T-helper 1 cell (primary cell): ENCODE results near the gene OPN4.

Experiments
- DNase-seq, 5 donors: peaks; one replicate each; pipeline ENCODE4 v3.0.0-alpha.2; 2012 to 2020

The OPN4 gene

DNA sequence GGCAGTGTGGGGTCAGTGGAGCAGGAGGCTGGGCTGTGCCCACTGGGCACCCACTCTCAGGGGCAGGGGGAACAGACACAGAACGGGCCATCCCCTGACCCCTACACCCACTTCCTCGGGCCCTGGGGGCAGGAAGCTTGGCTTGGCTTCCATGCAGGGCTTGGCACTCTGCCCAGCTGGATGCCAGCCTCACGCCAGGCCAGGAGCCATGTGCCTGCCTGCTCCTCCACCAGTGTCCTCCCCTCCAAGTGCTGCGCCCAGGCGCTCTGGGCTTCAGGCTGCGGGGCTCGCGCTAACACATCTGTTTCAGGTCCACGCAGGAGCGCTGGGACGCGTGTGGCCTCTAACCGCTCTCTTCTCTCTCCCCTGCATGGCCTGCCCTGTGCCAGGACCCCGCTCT lies 26.7 kb downstream of the OPN4 start:
- no peak for DNase-seq

DNA sequence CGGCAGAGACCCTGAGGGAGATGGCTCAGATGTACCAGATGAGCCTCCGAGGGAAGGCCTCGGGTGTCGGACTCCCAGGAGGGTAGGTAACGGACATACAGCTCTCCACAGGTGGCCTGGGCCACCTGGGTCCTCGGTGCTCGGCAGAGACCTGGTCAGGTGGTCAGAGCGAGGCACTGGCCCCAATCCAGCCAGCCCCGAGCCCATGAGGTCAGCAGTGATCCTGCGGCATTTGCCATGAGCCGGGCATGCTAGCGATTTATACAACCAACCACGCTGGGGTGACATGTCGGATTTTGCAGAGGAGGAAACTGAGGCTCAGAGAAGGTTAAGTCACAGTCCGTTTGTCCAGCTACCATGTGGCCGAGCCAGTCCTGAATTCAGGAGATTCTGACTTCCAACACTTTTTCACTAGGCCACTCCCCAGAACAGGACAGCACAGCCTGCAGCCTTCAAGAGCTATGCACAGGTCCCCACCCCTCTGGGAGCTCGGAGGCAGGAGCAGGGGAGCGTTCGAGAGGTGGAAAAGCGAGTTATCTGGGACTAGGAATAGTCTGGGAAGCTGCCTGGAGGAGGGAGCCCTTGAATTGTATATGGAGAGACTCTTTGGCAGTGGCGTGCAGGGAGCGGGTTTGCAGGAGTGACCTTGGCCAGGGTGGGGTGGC lies 27.5 kb downstream of the OPN4 start:
- no peak for DNase-seq

DNA sequence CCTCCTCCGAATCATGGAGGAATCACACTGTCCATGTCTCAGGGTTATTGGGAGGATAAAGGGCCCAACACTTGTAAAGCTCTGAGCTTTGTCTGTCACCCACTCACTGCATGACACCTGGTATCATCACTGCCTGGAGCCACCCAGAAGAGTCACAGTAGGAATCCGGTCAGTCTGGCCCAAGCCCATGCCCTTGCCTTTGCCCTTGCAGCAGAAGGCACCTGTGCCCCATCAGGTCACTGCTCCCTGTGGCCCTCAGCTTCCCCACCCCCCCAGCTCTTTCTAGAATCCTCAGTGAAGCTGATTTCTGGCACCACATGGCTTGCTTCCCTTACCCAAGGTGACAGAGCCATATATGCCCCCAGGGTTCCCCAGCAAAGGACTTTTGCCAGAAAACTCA lies 28.3 kb downstream of the OPN4 start:
- DNase-seq: no peak

DNA sequence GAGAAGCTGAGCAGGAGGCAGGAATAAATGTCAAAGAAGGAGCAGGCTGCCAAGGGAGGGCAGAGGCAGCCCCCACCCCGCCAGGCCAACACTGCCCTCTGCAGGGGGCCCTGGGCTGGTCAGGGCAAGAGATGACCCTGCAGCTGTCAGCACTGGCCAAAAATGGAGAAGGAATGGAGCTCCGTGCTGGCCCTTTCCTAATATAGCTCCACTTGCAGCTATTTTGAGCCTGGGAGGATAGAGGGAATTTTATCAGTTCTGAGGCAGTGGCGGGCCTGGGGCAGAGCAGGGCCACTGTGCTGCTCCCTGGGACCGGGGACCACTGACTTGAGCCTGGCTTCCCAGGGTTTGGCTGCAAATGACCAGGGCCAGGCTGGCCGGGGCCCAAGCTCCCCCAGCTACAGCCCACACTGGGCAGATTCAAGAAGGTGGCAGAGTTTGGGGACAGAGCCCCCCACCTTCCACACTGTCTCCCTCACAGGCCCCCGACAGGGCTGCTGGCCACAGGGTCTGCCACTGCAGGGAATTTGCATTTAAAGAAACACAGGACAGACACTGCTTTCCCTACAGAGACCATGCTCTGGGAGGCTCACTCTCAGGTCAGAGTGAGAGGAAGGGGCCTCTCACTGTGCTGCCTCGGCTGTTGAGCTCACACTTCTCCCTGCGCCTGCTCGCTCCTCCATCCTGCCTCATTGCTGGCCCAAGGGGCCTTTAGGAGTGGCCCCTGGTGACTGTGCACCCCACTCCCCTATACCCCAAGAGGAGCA lies 30.2 kb downstream of the OPN4 start:
- DNase-seq: no peak

DNA sequence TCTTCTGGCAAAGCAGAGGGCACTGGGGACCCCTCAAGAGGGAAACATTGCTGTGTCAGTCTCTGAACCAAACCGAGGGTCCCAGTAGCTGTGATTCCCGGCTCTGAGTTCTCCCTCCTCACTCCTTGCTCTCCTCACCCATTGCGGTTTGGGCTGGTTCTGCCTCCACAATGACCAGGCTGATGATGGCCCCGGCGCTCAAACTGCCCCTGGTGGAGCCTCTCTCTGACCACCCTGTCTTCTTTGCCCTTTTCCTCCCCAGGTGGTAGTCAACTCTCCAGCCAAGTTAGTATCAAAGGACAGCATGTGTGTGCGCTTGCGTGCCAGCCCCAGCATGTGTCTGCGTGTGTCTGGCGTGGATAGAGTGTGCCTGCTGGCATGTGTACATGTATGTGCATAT lies 31.1 kb downstream of the OPN4 start:
- no peak for DNase-seq

DNA sequence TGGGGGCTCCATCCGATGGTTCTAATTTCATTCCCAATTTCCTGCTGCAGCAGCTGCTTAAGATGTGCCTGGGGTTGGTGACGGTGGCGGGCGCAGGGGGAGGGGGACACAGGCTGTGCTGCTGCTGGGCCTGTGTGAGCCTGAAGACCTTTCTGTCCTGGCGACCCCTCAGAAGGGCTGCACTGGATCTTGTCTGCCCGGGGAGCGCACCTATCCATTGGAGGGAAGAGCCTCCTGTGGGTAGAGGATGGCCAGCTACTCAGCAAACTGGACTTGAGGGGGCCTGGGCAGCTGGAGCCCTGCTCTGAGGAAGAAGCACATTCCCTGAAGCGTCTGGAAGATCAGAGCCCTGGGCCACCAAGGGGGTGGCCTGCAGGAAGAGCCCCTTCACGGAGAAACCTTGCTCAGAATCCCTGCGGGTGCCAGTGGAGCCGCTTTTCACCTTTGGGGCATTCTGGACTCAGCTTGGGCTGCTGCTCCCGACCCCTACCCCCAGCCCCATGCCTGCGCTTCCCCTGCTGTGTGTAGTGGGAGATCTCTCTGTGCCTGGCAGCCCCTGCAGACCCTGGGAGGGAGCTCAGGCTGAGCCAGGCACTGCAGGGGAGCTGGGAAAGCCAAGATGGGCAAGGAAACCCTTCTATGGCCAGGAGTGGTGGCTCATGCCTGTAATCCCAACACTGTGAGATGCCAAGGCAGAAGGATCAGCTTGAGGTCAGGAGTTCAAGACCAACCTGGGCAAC lies 31.7 kb downstream of the OPN4 start:
- DNase-seq: no peak

DNA sequence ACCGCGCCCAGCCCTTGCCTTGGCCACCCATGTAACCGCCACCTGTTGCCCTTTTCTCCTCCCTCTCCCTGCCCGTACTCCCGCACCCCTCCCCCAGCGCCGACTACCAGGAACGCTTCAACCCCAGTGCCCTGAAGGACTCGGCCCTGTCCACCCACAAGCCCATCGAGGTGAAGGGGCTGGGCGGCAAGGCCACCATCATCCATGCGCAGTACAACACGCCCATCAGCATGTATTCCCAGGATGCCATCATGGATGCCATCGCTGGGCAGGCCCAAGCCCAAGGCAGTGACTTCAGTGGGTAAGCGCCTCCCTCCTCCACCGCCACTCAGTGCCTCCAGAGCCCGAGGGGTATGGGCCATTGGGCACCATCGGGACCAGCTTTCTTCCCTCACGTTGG lies 32.6 kb downstream of the OPN4 start:
- DNase-seq: no peak

DNA sequence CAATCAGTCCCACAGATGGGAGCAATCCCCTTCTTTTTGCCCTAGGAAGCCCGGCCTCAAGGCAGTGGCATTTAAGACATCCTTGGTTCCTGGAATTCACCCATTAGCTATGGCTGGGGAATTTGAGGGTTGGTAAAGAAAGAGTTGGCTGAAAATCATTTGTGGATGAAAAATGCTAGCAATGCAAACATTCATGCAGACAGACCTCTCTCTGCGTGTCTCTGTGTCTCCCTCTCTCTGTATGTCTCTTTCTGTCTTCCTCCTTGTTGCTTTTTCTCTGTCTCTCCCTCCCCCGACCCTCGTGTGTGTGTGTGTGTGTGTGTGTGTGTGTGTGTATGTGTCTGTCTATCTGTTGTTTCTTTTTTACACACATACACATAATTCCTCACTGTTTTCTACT lies 33.4 kb downstream of the OPN4 start:
- no peak for DNase-seq

DNA sequence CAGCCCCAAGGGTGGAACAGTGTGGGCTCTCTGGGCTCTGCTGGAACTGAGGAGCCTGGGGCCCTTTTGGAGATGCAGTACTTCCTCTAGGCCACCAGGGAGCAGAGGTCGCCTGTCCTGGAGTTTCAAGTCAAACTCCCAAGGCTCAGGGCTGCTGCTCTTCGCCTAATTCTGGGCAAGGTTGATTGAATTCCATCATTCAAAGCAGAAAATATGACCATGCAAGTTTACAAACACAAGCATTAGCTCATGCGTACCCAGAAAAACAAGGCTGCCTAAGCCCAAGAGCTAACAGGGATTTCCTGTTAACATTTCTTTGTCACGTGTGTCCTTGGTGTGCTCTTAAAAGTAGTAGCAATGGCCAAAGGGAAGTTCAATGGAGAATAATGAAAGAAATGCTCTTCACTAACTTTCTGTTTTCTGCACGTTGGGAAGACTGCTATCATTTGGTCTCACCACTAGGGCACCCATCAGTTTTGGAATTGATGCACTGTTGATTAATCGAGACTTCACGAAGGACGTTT lies 34.1 kb downstream of the OPN4 start:
- DNase-seq: peak in 3 of 5 donors; percentile 27 to 45 (median 43)

DNA sequence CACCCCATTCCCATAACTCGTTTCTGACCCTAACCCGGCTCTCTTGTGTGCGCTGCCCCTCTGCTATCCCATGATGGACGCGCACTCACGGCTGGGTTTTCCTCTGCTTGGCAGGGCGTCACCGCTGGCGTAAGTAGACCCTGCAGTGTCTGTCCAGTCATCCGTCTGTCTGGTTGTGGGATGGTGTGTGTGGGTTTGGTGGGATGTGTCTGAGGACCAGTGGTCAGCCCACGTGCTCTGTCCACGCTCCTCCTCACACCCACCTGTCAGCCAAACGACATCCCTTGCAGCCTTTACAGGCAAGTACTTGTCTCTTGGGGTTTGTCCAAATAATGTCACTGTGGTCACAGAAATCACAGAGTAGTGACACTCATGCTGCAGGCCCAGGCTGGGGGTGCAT lies 34.8 kb downstream of the OPN4 start:
- no peak for DNase-seq

DNA sequence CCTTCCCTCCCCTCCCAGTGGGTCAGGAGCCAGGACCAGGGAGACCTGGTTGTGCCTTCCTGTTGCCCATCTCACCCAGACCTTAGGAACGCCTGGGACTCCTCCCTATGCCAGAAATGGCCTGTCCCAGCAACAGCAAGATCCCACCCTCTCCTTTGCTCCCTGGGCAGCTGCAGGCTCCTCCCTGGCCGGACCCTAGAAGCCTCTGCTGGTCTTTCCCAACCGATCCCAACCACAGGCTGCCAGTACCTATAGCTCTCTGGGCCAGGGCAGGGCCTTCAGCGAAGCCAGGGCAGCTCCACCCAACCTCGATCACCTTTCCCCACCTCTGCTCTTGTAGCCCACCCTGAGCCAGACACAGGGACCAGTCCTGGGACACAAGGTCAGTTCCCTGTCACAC lies 35.9 kb downstream of the OPN4 start:
- DNase-seq: no peak

DNA sequence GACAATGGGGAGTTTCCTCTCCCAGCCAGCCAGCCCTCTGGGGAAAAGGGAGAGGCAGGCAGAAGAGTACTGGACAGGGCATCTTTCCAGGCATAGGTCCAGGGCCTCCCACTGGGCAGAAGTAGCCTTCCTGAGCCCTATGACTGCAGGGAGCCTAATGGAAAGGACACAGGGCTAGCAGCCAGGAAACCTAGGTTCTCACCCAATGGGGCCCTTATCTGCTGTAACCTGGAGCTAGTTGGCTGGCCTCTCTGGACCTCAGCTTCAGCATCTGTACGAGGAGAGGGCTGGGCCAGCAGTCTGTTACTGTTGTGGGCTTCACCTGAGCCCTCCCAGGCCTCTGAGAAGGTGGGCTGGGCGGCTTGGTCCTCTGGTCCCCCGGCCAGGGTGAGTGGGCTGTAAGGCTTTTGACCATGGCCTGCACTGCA lies 36.3 kb downstream of the OPN4 start:
- no peak for DNase-seq

DNA sequence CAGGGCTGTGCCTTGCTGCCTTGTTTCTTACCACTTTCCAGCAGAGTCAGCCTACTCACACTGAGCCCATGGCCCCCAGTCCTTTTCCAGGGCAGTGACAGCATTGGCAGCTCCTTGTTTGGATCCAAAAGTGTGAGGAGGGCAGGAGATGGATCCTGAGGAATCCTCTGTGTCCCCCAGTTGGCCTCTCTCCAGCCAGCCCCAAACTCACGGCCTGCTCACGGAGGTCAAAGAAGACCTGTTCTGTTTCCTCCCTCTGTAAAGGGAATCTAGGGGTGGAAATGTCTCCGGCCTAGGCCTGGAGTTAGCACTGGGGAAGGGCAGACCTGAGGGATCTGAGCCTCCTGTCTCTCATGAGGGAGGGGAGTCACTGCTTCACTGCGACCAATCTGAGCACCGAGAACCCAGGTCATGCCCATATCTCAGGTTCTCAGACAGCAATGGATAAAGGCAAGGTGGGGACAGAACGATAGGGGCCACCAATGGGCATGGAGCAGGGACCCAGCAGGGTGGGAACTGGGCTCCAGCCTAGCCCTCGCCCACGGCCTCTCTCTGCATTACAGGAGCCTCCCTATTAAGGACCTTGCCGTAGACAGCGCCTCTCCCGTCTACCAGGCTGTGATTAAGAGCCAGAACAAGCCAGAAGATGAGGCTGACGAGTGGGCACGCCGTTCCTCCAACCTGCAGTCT lies 37.1 kb downstream of the OPN4 start:
- no peak for DNase-seq

DNA sequence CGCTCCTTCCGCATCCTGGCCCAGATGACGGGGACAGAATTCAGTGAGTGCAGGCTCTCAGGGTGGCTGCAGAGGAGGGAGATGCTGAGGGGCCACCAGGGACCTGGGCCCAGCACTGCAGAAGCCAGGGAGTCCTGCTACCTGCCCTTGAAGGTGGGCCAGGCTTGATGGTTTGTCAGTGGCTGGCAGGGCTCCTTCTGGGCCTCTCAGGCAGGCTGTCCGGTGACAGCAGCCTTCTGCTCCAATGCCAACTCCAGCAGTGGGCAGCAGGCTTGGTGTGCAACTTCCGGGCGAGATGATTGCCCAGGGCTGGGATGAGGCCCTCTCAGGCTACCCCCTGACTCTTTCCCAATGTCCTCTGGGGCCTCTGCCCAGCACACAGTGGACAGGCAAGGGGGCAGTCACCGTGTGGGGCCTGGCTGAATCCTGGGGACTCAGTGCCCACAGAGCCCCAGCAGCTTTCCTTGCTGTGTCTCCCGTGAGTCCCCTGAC lies 37.7 kb downstream of the OPN4 start:
- DNase-seq: no peak

DNA sequence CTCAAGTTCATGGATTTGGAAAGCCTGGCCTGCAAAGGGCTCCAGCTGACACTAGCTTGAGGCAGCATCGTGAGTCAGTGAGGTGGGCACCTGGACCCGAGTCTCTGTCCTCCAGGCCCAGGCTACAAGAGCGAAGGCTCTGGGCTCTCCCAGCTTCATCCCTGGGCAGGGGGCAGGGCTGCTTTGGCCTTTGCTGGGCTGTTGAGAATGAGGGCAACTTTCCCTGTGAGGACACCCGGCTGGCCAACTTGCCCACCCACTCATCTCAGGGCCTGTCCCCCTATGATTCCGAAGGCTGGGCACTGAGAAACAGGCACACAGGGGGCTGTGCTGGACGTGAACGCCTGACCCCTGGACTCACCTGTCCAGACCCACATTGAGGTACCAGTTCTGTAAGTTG lies 38.3 kb downstream of the OPN4 start:
- DNase-seq: no peak

DNA sequence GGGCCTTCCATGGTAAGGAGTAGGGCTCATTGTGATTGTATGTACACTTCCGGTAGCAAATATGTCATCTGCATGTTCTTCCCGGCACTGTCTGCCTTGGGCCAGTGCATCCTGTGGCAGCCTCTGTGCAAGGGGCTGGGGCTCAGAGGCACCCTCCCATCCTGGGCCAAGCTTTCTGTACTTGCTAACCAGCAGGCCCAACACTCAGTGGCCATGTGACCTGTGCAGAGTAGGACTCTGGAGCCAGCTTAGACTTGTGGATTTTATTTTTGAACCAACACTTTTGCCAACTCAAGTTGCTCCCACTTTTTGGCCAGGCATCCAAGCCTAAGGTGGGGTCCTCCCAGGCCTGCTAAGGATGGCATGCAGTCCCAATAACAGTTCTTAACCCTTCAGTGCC lies 38.9 kb downstream of the OPN4 start:
- no peak for DNase-seq

DNA sequence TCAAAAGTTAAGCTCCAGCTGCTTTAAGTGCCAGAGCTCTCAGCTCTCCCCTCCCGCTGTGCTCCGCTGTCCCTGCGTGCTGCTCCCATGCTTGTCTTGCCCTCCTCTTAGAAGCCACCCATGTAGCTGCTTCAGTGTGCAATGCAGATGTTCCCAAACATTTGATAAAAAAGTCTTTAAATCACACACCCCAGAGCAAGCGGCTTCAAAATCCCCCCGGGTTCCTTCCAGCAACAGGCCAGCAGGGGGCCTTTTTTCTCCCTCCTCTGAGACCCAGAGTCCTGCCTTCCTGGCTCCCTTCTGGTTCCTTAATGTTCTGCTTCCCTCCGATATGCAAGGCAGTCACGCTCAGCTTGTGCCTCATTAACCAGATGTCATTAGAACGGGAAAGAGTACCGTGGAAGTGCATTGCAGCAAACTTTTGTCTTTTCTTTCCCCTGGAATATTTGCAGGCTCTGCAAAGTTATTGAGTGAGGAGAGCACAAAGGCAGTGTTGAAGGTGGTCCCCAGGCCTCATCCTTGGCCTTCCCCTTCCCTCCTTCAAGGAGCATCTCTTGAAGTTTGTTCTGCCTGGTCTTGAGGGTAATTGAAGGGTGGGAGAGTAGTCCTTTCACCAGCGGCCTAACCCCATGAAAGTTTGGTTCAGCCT lies 39.5 kb downstream of the OPN4 start:
- peak in 2 of 5 donors; percentile 14 to 17 for DNase-seq

DNA sequence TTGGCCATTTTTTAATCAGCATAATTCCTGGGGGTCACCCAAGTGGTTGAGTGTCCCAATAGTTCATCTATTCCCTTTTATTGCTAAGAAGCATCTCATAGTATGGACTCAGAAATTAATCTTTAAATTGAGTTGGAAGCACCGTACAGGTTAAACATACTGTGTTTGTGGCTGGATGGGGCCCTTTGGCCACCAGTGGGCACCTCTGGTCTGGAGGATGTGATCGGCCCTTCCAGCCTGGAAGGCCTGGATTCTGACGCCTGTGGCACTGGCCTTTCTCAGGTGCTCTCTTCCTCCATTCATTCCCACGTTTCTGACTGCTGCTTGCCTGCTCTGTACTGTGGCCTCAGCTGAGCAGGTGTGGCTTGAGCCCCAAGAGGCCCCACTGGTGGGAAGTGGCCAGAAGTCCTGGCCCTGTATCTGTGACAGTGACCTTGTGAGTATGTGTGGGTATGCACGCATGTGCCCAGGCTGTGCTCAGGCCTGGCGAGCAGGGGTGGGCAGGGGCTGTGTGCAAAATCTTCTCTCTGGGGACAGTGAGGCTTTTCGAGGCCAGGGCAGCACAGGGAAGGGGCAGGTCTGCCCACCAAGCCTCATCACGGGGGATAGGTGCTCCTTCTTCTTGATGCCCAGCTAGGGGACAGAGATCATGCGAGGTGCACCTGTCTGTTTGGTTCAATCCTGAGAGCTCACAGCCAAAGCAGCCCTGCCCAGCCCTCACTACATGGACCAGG lies 44.0 kb downstream of the OPN4 start:
- no peak for DNase-seq

DNA sequence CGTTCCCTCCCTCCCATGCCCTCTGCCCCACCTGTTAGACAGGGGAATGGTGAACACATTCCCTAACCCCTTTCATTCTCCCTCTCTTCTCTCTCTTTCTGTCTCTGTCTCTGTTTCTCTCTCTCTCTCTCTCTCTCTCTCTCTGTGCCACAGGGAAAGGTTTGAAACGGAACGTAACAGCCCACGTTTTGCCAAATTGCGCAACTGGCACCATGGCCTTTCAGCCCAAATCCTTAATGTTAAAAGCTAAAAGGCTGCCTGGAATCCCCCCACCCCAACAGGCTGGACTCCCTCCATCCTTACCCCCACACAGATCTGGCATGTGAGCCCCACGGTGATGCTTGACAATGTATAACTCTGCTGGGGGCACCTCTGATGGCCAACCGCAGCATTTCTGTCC lies 44.8 kb downstream of the OPN4 start:
- DNase-seq: no peak

DNA sequence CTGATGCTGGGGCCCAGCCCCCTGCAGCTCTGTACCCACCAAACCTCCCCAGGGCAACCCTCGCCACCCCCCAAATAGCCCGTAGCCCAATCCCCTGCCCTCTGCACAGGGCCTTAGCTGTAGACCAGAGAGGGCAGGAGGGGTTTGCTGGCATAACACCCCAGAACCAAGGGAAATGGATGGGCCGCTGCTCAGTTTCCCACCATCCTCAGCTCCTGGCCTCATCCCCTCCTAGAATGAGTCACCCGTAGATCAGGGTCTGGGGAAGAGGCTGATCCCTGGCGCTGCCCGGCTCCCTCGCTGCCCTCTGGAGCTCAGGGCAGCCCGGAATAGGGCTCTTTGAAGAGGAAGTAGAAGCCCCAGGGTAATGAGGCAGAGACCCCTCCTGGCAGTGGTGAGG lies 45.2 kb downstream of the OPN4 start:
- DNase-seq: no peak

DNA sequence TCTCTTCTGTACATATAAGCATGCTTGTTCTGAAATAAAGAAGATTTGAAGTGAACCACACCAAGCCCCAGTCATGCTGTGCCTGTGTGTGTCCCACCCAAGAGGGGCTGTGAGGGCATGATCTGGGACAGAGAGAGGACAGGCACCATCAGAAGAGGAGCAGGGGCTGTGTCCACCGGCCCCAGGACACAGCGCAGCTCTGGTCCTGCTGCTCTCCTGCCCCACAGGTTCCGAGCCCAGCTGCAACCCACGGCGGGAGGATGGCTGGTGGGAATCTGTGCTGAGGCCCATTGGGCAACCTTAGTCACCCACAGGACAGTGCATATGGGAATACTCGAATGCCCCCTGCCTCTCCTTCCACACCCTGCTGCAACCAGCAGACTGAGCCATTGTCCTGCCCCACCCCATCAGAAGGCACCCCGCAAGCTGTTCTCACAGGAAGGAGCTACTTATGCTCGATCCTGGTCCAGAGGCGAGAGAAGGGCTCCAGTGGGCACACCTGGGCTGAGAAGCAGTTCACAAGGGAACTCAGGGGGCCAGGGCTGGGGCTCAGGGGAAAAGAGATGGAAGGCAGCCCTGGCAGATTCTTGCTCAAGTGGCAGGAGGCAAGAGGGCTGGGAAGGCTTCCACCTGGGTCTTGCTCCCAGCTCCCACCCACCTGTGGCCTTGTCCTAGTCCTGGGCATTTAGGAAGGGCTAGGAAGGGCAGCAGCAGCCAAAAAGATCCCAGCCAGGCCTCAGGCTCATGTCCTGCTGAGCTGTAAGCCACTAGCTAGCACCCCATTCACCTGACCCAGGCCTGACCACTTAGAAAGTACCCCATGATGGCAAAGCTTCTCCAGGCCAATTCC lies 45.9 kb downstream of the OPN4 start:
- no peak for DNase-seq
